ENCODE data around the gene ATXN7.

DNA sequence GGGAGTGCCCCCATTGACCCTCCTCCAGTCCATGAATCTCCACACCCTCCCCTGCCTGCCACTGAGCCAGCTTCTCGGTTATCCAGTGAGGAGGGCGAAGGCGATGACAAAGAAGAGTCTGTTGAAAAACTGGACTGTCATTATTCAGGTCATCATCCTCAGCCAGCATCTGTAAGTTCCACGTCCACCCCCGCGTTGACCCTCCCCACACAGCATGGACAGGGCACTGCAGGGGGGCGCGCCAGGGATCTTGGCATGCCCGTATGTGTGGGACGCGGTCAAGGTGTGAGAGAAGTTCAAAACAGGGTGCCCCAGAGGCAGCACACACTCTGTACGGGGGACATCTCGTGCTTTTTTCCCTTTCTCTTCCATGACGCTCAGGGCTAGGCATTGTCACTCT is 126.5 kb downstream of the ATXN7 start:
- TF ChIP-seq CTCF (conservative IDR thresholded peaks at IDR 0.05) (no peak), ZFX (IDR thresholded peaks at IDR 0.05) (no peak)
